ENCODE measurements around the gene CALU. TPM values are rescaled to one million over a fixed set of nuclear protein-coding genes. Genes with fewer than 3 reads are reported as not detected.

CALU gene
- total RNA-seq: 357 and 420 TPM in 2 replicates

DNA sequence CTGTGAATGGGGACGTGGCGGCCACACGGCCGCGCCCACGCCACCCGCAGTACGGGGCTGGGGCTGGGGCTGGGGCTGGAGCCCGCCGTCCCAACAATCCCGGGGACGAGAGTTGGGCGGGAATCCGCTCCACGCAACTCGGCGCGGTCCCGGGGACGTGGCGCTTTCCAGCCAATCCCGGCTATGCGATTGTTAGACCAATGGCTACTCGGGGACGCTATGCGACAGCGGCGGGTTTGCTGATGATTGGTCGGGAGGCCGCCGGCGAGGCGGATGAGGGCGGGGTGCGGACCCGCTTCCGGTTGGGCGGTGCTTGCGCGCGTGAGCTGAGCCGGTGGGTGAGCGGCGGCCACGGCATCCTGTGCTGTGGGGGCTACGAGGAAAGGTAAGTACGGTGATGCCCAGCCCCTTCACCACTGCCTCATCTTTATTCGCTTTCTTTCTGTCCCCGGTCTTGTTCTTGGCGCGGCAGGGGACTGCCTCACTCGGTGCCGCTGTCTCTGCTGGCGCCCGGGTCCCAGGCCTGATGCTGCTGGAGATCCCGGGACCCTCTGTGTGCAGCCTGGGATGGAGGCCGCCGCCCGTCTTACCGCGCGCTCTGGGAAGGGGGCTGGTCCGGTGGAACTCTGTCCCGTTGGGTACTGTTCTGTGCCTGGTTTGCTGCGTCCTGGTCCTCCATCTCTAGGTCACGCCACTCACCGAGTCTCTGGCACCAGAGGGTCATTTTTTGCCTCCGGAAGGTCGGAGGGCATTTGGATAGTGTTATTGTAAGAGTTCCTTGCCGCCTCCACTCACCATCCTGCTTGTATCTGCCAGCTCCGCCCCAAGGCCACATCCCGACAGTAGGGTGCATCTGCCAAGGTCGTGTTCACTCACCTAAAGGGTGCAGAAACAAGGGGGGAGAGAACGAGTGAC, at the start of gene CALU:
Gene CALU, plus strand, starts transcription at position 312 of the 915 bp plus-strand sequence. CDS start 9,225 bp downstream, outside the sequence.

DNA sequence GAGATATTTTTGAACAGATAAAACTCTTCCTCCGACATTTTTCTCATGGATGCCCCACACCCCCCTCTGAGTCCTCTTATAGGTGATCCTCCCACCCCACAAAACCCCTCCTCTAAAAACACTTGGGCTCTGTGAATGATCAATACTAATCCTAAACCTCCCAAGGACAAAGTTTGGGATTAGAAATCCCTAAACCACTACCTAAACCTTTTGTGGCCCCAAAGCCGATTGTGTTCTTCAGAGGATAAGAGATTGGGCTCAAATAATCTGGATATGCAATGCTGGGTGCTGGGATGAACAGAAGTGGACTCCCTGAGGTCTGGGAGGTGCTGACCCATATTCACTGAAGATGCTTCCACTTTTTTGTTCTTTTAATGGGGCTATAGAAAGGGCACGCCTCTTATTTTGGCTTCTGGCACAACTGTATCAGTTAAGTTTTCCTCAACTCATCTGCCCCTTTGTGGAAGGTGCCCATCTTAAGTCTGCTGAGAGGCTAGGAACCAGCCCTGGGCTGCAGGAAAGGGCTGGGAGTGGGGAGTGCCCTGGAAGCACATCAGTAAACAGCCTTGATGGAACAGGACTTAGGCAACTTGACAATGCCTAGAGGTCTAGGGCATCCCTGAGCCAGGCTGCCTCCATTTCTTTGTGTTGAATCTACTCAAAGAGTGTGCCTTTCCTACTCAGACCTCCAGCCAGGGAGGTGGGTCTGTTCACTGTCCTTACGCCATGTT, 36.8 kb downstream of the CALU start, which contains the start of gene OPN1SW:
Gene OPN1SW, minus strand, starts transcription at position 51 of the 731 bp plus-strand sequence. Its CDS starts 13 bp downstream, at position 38.

DNA sequence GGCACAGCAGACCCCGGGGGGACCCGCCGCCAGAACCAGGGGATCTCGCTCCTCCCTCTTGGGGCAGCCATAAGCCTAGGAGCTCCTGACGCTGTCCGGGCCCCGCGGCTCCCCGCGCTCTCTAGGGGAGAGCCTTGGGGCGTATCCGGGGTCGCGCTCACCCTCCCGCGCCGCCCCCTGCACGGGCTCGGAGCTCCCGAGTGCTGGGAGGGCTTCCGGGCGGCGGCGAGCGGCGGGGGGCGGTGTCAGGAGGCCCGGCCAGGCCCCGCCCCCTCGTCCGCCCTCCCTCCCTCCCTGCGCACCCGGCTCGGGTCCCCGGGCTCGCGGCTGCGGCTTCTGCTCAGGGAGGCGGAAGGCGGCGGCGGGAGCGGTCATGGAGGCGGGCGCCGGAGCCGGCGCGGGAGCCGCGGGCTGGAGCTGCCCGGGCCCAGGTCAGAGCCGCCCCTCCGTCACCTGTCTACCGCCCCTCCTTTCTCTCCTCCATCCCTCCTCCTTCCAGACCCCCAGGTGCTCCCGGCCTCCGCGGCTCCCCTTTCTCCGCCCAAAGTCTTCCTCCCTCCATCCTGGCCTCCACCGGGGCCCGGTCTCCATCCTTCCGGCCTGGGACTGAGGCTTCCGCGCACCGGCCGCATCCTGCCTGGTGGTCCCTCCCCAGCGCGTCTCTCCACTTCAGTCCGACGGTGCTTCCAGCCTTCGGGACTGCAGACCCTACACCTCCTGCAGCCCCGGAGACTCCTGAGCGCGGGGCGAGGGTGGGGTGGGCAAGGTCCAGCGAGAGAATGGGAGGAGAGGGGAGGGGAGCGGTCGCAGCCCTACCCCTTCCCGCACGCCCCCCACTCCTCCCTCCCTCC, 52.2 kb downstream of the CALU start, which contains the start of gene CCDC136:
Gene CCDC136, plus strand, starts transcription at position 848 of the 851 bp plus-strand sequence. CDS start 444 bp downstream, outside the sequence.

Other genes with a start within 250 kb of the CALU start
- gene GARIN1A, start 67.1 kb upstream of the CALU start, total RNA-seq: 0.34 and 0.45 TPM in 2 replicates
- gene OPN1SW, start 36.4 kb downstream of the CALU start, total RNA-seq: not detected in 2 replicates
- 1.2 and 3.3 TPM in 2 replicates for gene CCDC136, start 52.6 kb downstream of the CALU start, total RNA-seq
- gene FLNC, start 91.0 kb downstream of the CALU start, total RNA-seq: 208 and 209 TPM in 2 replicates
- 126 and 138 TPM in 2 replicates for gene ATP6V1F, start 123.5 kb downstream of the CALU start, total RNA-seq
- 0.15 and 0.17 TPM in 2 replicates for gene KCP, start 171.3 kb downstream of the CALU start, total RNA-seq
- gene IRF5, start 198.6 kb downstream of the CALU start, total RNA-seq: 0.34 and 0.45 TPM in 2 replicates

Measured in bronchus fibroblast of lung (primary cell).